Spleen (tissue), 11 donors: ENCODE results near the gene STK26. TPM values are rescaled to one million over a fixed set of nuclear protein-coding genes. Genes with fewer than 3 reads are reported as not detected.

Source experiments
- DNase-seq: peaks from one replicate; pipeline ENCODE4 v3.0.0-alpha.2; 2020
- H3K27ac ChIP-seq, 8 donors: fragments of 200-600 bp; sonication (generic) in 7 of 8; 1 replicate in 4 of 8; 2 replicates in 4 of 8; pipeline versions ENCODE4 v1.5.0 to v1.8.0; 2016 to 2021; ENCODE audit warnings: inconsistent platforms in 4 of 8, mild to moderate bottlenecking in 4 of 8, moderate library complexity in 1 of 8
- H3K27me3 ChIP-seq, 7 donors: fragments of 200-600 bp; sonication (generic) in 6 of 7; replicated peaks in 1 of 7; 1 replicate in 4 of 7; 2 replicates in 3 of 7; pipeline versions ENCODE4 v1.5.0 to v1.8.0; 2016 to 2021; ENCODE audit warnings: inconsistent platforms in 3 of 7, mild to moderate bottlenecking in 1 of 7
- H3K36me3 ChIP-seq, 6 donors: fragments of 200-600 bp; sonication (generic) in 5 of 6; 1 replicate in 4 of 6; 2 replicates in 2 of 6; pipeline versions ENCODE4 v1.5.0 to v1.8.0; 2016 to 2021; ENCODE audit warnings: inconsistent platforms in 2 of 6
- H3K4me1 ChIP-seq, 6 donors: fragments of 200-600 bp; sonication (generic) in 5 of 6; 1 replicate in 3 of 6; 2 replicates in 3 of 6; pipeline versions ENCODE4 v1.5.0 to v1.8.0; 2016 to 2021; ENCODE audit warnings: inconsistent platforms in 3 of 6
- H3K4me3 ChIP-seq, 8 donors: fragments of 200-600 bp; sonication (generic) in 7 of 8; 1 replicate in 4 of 8; 2 replicates in 4 of 8; pipeline versions ENCODE4 v1.5.0 to v1.8.0; 2016 to 2021; ENCODE audit warnings: inconsistent platforms in 4 of 8, mild to moderate bottlenecking in 4 of 8, moderate library complexity in 2 of 8
- H3K9me3 ChIP-seq, 8 donors: fragments of 200-600 bp; sonication (generic) in 7 of 8; 1 replicate in 4 of 8; 2 replicates in 4 of 8; pipeline versions ENCODE4 v1.5.0 to v1.8.0; 2016 to 2021; ENCODE audit warnings: inconsistent platforms in 4 of 8
- CTCF ChIP-seq, 11 experiments: fragments of 200-600 bp in 7 of 11; fragments of 450-650 bp in 4 of 11; sonication (generic) in 4 of 11; IDR thresholded peaks in 8 of 11; conservative IDR thresholded peaks in 3 of 11; 1 replicate in 7 of 11; 2 replicates in 4 of 11; pipeline versions ENCODE4 v1.4.0 to v1.8.0; 2016 to 2021; ENCODE audit warnings: antibody characterized with exemption in 11 of 11, inconsistent platforms in 4 of 11, mild to moderate bottlenecking in 1 of 11
- POLR2A ChIP-seq, 3 donors: fragments of 450-650 bp; IDR thresholded peaks; one replicate each; pipeline ENCODE4 v1.5.1; 2017; ENCODE audit warnings: antibody characterized with exemption in 3 of 3, mild to moderate bottlenecking in 1 of 3
- POLR2AphosphoS5 ChIP-seq, 3 donors: sonication (generic); formaldehyde crosslinking; IDR thresholded peaks; one replicate each; pipeline ENCODE4 v1.5.1; 2017; ENCODE audit warnings: antibody characterized with exemption in 3 of 3
- WGBS, 5 donors: extraction: QIAGEN DNeasy Blood & Tissue Kit in 3 of 5; methylation state at CpG; one replicate each; pipeline versions ENCODE4 v1.1.5 to v1.1.7; 2013 to 2018; 5-methylcytosine and 5-hydroxymethylcytosine counted together
- intact Hi-C: fragments of 100-400 bp; cut with DNase I; formaldehyde crosslinking; loops from one replicate; pipeline ENCODE4 v1.15.0; 2023; ENCODE audit warnings: low total_unique reads
- polyA plus RNA-seq, 3 donors: library from polyadenylated mRNA; stranded (reverse); fragments of 200-250 nt; gene quantifications; one replicate each; pipeline ENCODE4 v1.2.1, GENCODE V29; 2013
- total RNA-seq, 7 donors: library from RNA; depleted of rRNA in 3 of 7; stranded (reverse); fragments of >200 nt in 3 of 7; fragmentation: NEBNext Ultra II Directional in 4 of 7; extraction: Animal tissue kit (Norgen Biotek cat#: 25700) in 4 of 7; gene quantifications; one replicate each; pipeline versions ENCODE4 v1.1.0 to v1.2.1, GENCODE V29; 2016 to 2021
- donor health status: healthy with polysubstance abuse.
- donor health status: DM: no; HTN: no; CAD: no; lungs with moderate emphysema.
- donor health status: DM: no; HTN: no; CAD: no.
- donor health status: Bipolar disorder and iron deficiency.
- donor health status: healthy.
- donor health status: DM: no; HTN: no; CAD: no.
- donor health status: DM: yes; HTN: yes; CAD: no.

STK26 gene
- total and polyA plus RNA-seq, 10 donors, result 13.4 to 24.4 (median 19.0) TPM

- H3K9me3 ChIP-seq, result no peaks in the 10 kb centered on the region
- no peak overlapping the region for H3K27ac ChIP-seq
- no peaks in the 10 kb centered on the region for H3K27me3 ChIP-seq
- H3K36me3 ChIP-seq, result peaks cover 0 to 9% (median 0%) of the 10 kb centered on the region in 6 donors
- WGBS, 5 donors, result 70 to 100% (median 94%) methylated on average over 3 of the region's 3 CpGs
- intact Hi-C loops, result loop anchor here (10.0 kb wide), 1 partner anchor 219 kb away; no protein-coding TSS in a partner anchor
- H3K4me1 ChIP-seq, result no peaks in the 10 kb centered on the region
- H3K4me3 ChIP-seq, result no peak overlapping the region
- DNase-seq, result no peak
- no peak for TF ChIP-seq POLR2A (IDR thresholded peaks at IDR 0.05)
- no peak for TF ChIP-seq POLR2AphosphoS5 (IDR thresholded peaks at IDR 0.05)
- no peak for TF ChIP-seq CTCF (IDR thresholded peaks at IDR 0.05 in 8 of 11, conservative IDR thresholded peaks at IDR 0.05 in 3 of 11)
Observed at GRCh38 chrX:132063334-132063733, 40.2 kb downstream of the STK26 start.

- H3K27me3 ChIP-seq, result no peaks in the 10 kb centered on the region
- DNase-seq, result no peak
- intact Hi-C loops, result loop anchor here (10.0 kb wide), 1 partner anchor 219 kb away; no protein-coding TSS in a partner anchor
Observed at GRCh38 chrX:132063862-132064261, 40.8 kb downstream of the STK26 start.

GRCh38 chrX:132068405-132068804 is 45.3 kb downstream of the STK26 start:
- intact Hi-C loops, result loop anchor here (10.0 kb wide), 1 partner anchor 224 kb away; no protein-coding TSS in a partner anchor
- TF ChIP-seq POLR2AphosphoS5 (IDR thresholded peaks at IDR 0.05), result no peak
- TF ChIP-seq CTCF (IDR thresholded peaks at IDR 0.05 in 8 of 11, conservative IDR thresholded peaks at IDR 0.05 in 3 of 11), result no peak
- TF ChIP-seq POLR2A (IDR thresholded peaks at IDR 0.05), result no peak
- peaks cover 0 to 5% (median 0%) of the 10 kb centered on the region in 7 donors for H3K27me3 ChIP-seq
- H3K36me3 ChIP-seq, result peaks cover 0 to 36% (median 0%) of the 10 kb centered on the region in 6 donors
- 60 to 100% (median 95%) methylated on average over 1 of the region's 1 CpG for WGBS, 5 donors
- no peaks in the 10 kb centered on the region for H3K9me3 ChIP-seq
- no peak overlapping the region for H3K4me3 ChIP-seq
- DNase-seq, result no peak
- no peak overlapping the region for H3K27ac ChIP-seq
- no peaks in the 10 kb centered on the region for H3K4me1 ChIP-seq

More at GRCh38 chrX:132063862-132064261, 40.8 kb downstream of the STK26 start:
- Histone ChIP-seq H3K9me3 (no peaks in the 10 kb centered on the region), H3K36me3 (peaks cover 0 to 14% (median 0%) of the 10 kb centered on the region in 6 donors), H3K4me3 (no peak overlapping the region), H3K4me1 (no peaks in the 10 kb centered on the region), H3K27ac (no peak overlapping the region)
- TF ChIP-seq POLR2A (IDR thresholded peaks at IDR 0.05) (no peak), CTCF (IDR thresholded peaks at IDR 0.05 in 8 of 11, conservative IDR thresholded peaks at IDR 0.05 in 3 of 11) (no peak), POLR2AphosphoS5 (IDR thresholded peaks at IDR 0.05) (no peak)
- 53 to 94% (median 91%) methylated on average over 4 of the region's 4 CpGs for WGBS, 5 donors

GRCh38 chrX:132071254-132071653 is 48.2 kb downstream of the STK26 start:
- Histone ChIP-seq H3K36me3 (peaks cover 0 to 40% (median 0%) of the 10 kb centered on the region in 6 donors), H3K27me3 (peaks cover 0 to 5% (median 0%) of the 10 kb centered on the region in 7 donors), H3K4me1 (no peaks in the 10 kb centered on the region), H3K4me3 (no peak overlapping the region), H3K9me3 (no peaks in the 10 kb centered on the region), H3K27ac (no peak overlapping the region)
- intact Hi-C loops, result no loop called here
- DNase-seq, result no peak
- TF ChIP-seq CTCF (IDR thresholded peaks at IDR 0.05 in 8 of 11, conservative IDR thresholded peaks at IDR 0.05 in 3 of 11) (peak in 2 of 11 experiments; percentile 14 to 26), POLR2A (IDR thresholded peaks at IDR 0.05) (no peak)
